Skin epidermis (tissue), 12 donors: ENCODE measurements around the gene KRTAP21-3.

Source experiments
- H3K27ac ChIP-seq, 21 experiments: fragments of 200-600 bp; sonication (generic) in 11 of 21; one replicate each; pipeline ENCODE4 v1.5.0; 2020; ENCODE audit warnings: mild to moderate bottlenecking in 3 of 21, inconsistent platforms in 2 of 21, moderate library complexity in 2 of 21
- H3K4me3 ChIP-seq, 7 experiments: fragments of 200-600 bp; sonication (generic) in 2 of 7; one replicate each; pipeline ENCODE4 v1.5.0; 2020; ENCODE audit warnings: inconsistent platforms in 2 of 7, mild to moderate bottlenecking in 2 of 7, moderate library complexity in 1 of 7

Gene KRTAP21-3

DNA sequence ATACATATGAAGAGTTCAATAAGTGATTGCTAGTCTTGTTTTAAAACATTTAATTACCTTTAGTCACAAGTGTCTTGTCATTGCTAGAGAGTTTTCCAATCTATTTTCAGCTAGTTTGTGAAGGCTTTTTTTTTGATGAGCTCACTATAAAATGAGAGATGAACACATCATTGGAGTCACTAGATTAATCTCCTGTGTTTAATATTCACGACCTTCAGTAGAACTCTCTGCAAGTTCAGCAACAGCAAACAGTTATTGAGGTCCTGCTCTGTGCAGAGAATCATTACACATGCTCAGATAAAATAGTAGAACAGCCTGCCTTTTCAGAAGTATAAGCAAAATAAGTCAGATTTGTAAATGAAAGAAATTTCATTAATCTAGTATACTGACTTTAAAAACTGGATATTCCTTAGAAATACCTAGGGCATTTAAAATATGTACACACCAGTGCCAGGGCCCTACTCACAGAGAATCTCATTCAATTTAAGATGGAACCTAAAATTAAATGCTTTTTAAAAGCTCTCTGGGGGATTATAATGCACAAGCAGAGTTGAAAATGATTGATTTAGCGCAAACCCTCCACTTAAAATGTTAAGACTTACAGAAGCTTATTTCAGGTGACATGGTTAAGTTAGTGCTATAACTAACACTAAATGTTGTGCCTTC is 45.5 kb downstream of the KRTAP21-3 start:
- Histone ChIP-seq H3K4me3 (no peak overlapping the region), H3K27ac (no peak overlapping the region)

DNA sequence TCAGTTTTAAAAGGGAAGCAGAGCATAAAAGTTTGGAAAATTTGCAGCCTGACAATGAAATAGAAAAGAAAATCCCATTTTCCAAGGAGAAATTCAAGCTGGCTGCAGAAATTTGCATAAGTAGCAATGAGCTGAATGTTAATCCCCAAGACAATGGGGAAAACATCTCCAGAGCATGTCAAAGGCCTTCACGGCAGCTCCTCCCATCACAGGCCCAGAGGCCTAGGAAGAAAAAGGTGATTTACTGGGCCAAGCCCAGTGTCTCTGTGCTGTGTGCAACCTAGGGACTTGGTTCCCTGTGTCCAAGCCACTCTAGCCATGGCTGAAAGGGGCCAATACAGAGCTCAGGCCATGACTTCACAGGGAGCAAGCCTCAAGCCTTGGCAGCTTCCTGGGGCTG is 49.8 kb downstream of the KRTAP21-3 start:
- H3K4me3 ChIP-seq: no peak overlapping the region
- no peak overlapping the region for H3K27ac ChIP-seq
